Osteoblast (primary cell): Measurements from ENCODE around the gene ANKS6. TPM values are rescaled to one million over a fixed set of nuclear protein-coding genes. Genes with fewer than 3 reads are reported as not detected.
A peak's percentile ranks its signal among the peaks of the same experiment; 100 is the strongest.

Experiments used
- DNase-seq: peaks from one replicate; pipeline ENCODE4 v3.0.0; 2011; ENCODE audit warnings: low spot score, mixed read lengths; ENCODE audit not compliant: insufficient read length; ENCODE audit errors: missing footprints
- H2AFZ ChIP-seq: 2 replicates; pipeline ENCODE4 v1.6.0; 2011; ENCODE audit warnings: mild to moderate bottlenecking, low read length
- H3K27ac ChIP-seq: 2 replicates; pipeline ENCODE4 v1.5.1; 2011; ENCODE audit warnings: mild to moderate bottlenecking, low read depth, low read length, moderate library complexity
- H3K27me3 ChIP-seq: 2 replicates; pipeline ENCODE4 v1.6.0; 2012; ENCODE audit warnings: mild to moderate bottlenecking, control low read depth, inconsistent platforms, low read length, moderate library complexity; ENCODE audit not compliant: insufficient read depth
- H3K36me3 ChIP-seq: 2 replicates; pipeline ENCODE4 v1.5.1; 2011; ENCODE audit warnings: mild to moderate bottlenecking, low read length, control low read depth, moderate library complexity; ENCODE audit not compliant: insufficient read depth
- H3K4me1 ChIP-seq: 2 replicates; pipeline ENCODE4 v1.5.1; 2011; ENCODE audit warnings: mild to moderate bottlenecking, low read length, control low read depth, moderate library complexity; ENCODE audit not compliant: insufficient read depth
- H3K4me2 ChIP-seq: 2 replicates; pipeline ENCODE4 v1.6.0; 2011; ENCODE audit warnings: mild to moderate bottlenecking, low read length; ENCODE audit not compliant: insufficient read depth
- H3K4me3 ChIP-seq: fragments of 200-600 bp; sonication (generic); 3 replicates; pipeline ENCODE4 v1.5.1; 2012; ENCODE audit warnings: mild to moderate bottlenecking, low read length, inconsistent platforms; ENCODE audit not compliant: insufficient read depth
- H3K79me2 ChIP-seq: 2 replicates; pipeline ENCODE4 v1.6.0; 2012; ENCODE audit warnings: mild to moderate bottlenecking, low read length, control low read depth, inconsistent platforms; ENCODE audit not compliant: insufficient read depth
- H3K9me3 ChIP-seq: 2 replicates; pipeline ENCODE4 v1.5.1; 2011; ENCODE audit warnings: low read depth, low read length, control low read depth
- H4K20me1 ChIP-seq: 2 replicates; pipeline ENCODE4 v1.6.0; 2012; ENCODE audit warnings: mild to moderate bottlenecking, low read length, control low read depth; ENCODE audit not compliant: insufficient read depth
- CTCF ChIP-seq: IDR thresholded peaks from 2 replicates; pipeline ENCODE4 v1.5.1; 2011; ENCODE audit warnings: mild to moderate bottlenecking, low read depth, low read length, moderate library complexity; ENCODE audit errors: extremely low read depth
- total RNA-seq: library from RNA; depleted of rRNA; stranded (reverse); fragments of >200 nt; gene quantifications from 2 replicates; pipeline ENCODE4 v1.2.3, GENCODE V29; 2012

ANKS6 gene
- total RNA-seq, 1 donor: 21.7 TPM

GRCh38 chr9:98804083-98804482, 7.7 kb upstream of the ANKS6 start:
- peaks cover 28% of the 10 kb centered on the region for H3K27me3 ChIP-seq
- no peak overlapping the region for H2AFZ ChIP-seq
- H3K79me2 ChIP-seq: no peaks in the 10 kb centered on the region
- H4K20me1 ChIP-seq: no peaks in the 10 kb centered on the region
- DNase-seq: no peak
- peaks cover 6% of the 10 kb centered on the region for H3K4me1 ChIP-seq
- no peak for TF ChIP-seq CTCF
- H3K27ac ChIP-seq: no peak overlapping the region
- H3K36me3 ChIP-seq: no peaks in the 10 kb centered on the region
- H3K4me3 ChIP-seq: no peak overlapping the region
- H3K4me2 ChIP-seq: no peak overlapping the region
- H3K9me3 ChIP-seq: no peaks in the 10 kb centered on the region

GRCh38 chr9:98801969-98802371, 5.6 kb upstream of the ANKS6 start:
- no peak for TF ChIP-seq CTCF
- no peaks in the 10 kb centered on the region for H3K36me3 ChIP-seq
- H3K4me2 ChIP-seq: no peak overlapping the region
- no peak overlapping the region for H2AFZ ChIP-seq
- no peaks in the 10 kb centered on the region for H3K79me2 ChIP-seq
- peaks cover 3% of the 10 kb centered on the region for H3K4me1 ChIP-seq
- no peaks in the 10 kb centered on the region for H3K9me3 ChIP-seq
- H3K4me3 ChIP-seq: no peak overlapping the region
- H4K20me1 ChIP-seq: no peaks in the 10 kb centered on the region
- peak; percentile 66 for DNase-seq
- no peak overlapping the region for H3K27ac ChIP-seq
- H3K27me3 ChIP-seq: peaks cover 24% of the 10 kb centered on the region

GRCh38 chr9:98801561-98801960, 5.2 kb upstream of the ANKS6 start:
- H3K79me2 ChIP-seq: no peaks in the 10 kb centered on the region
- H3K36me3 ChIP-seq: no peaks in the 10 kb centered on the region
- no peak overlapping the region for H3K4me3 ChIP-seq
- H3K27me3 ChIP-seq: peaks cover 24% of the 10 kb centered on the region
- H3K9me3 ChIP-seq: no peaks in the 10 kb centered on the region
- H2AFZ ChIP-seq: no peak overlapping the region
- no peaks in the 10 kb centered on the region for H4K20me1 ChIP-seq
- no peak overlapping the region for H3K4me2 ChIP-seq
- H3K4me1 ChIP-seq: peaks cover 3% of the 10 kb centered on the region
- TF ChIP-seq CTCF: no peak
- DNase-seq: peak; percentile 65
- no peak overlapping the region for H3K27ac ChIP-seq

GRCh38 chr9:98798254-98798653, 1.9 kb upstream of the ANKS6 start:
- TF ChIP-seq CTCF: no peak
- Histone ChIP-seq H3K27ac (no peak overlapping the region), H3K4me2 (no peak overlapping the region), H2AFZ (no peak overlapping the region), H3K4me1 (peaks cover 16% of the 10 kb centered on the region), H3K36me3 (no peaks in the 10 kb centered on the region), H3K79me2 (peaks cover 14% of the 10 kb centered on the region), H3K27me3 (no peaks in the 10 kb centered on the region), H3K9me3 (no peaks in the 10 kb centered on the region), H3K4me3 (no peak overlapping the region), H4K20me1 (peaks cover 12% of the 10 kb centered on the region)
- DNase-seq: no peak
